ENCODE results near the gene USB1. TPM values are rescaled to one million over a fixed set of nuclear protein-coding genes. Genes with fewer than 3 reads are reported as not detected.

USB1 gene
- polyA plus RNA-seq, 2 of the 4 experiments (the other 2 are of a cell fraction), result 88.8 to 143 TPM

- no peak overlapping the region for H3K4me2 ChIP-seq
- ChIA-PET CTCF (interaction anchor here (0.6 to 1.7 kb wide), 7 partner anchors 9 to 62 kb away, joined by 3 to 5 read pairs (median 3); no protein-coding TSS in a partner anchor), POLR2A (no interaction called here)
- no peak for DNase-seq (ENCODE audit: low read depth in 1 of 2, low spot score in 1 of 2)
- H3K4me3 ChIP-seq, result no peak overlapping the region
- H3K4me1 ChIP-seq, result peaks cover 15% of the 10 kb centered on the region; the same call in 2 of the 3 replicates
- no peak for FAIRE-seq
- no peaks in the 10 kb centered on the region for H3K9me3 ChIP-seq
- H3K27ac ChIP-seq, result no peak overlapping the region
- TF ChIP-seq HOXB13 (CRISPR knock-in tag; IDR thresholded peaks at IDR 0.05; ENCODE audit: low read depth), result no peak
- no peak for TF ChIP-seq ZSCAN20 (CRISPR knock-in tag; IDR thresholded peaks at IDR 0.05)
- TF ChIP-seq GATA3 (IDR thresholded peaks at IDR 0.05; ENCODE audit: borderline replicate concordance), result no peak
- no peak for TF ChIP-seq CTCF (IDR thresholded peaks at IDR 0.05)
- no peak for TF ChIP-seq FOXS1 (CRISPR knock-in tag; IDR thresholded peaks at IDR 0.05)
- TF ChIP-seq JUNB (IDR thresholded peaks at IDR 0.05), result no peak
- TF ChIP-seq REST (IDR thresholded peaks at IDR 0.05), result no peak
- no peak for TF ChIP-seq MAFK (IDR thresholded peaks at IDR 0.05; ENCODE audit: partially characterized antibody)
- TF ChIP-seq RFX5 (IDR thresholded peaks at IDR 0.05), result no peak
- no peak for TF ChIP-seq CEBPB (IDR thresholded peaks at IDR 0.05)
- no peak for TF ChIP-seq KDM5A (IDR thresholded peaks at IDR 0.05)
- TF ChIP-seq SMC3 (IDR thresholded peaks at IDR 0.05), result no peak
- TF ChIP-seq SREBF2 (IDR thresholded peaks at IDR 0.05), result no peak
- TF ChIP-seq KDM1A (IDR thresholded peaks at IDR 0.05; ENCODE audit: low read depth), result no peak
- TF ChIP-seq BCL3 (IDR thresholded peaks at IDR 0.05), result no peak
- no peak for TF ChIP-seq MAZ (IDR thresholded peaks at IDR 0.05; ENCODE audit: borderline replicate concordance, low read depth, low read length)
- no peak for TF ChIP-seq ESRRA (IDR thresholded peaks at IDR 0.05; ENCODE audit: borderline replicate concordance, low read length)
- ATAC-seq, result no peak
- 50% methylated on average over 4 of the region's 5 CpGs for WGBS (ENCODE audit: missing lambda C conversion rate)
These were observed 39.2 kb upstream of the USB1 start for GRCh38 chr16:57962046-57962445.

- WGBS (ENCODE audit: missing lambda C conversion rate), result 53% methylated on average over 7 of the region's 9 CpGs
- no peak overlapping the region for H3K27ac ChIP-seq
- CTCF ChIA-PET, result interaction anchor here (0.6 to 1.7 kb wide), 3 partner anchors 13 to 63 kb away, joined by 3 to 5 read pairs (median 3); no protein-coding TSS in a partner anchor
- FAIRE-seq (no peak), DNase-seq (ENCODE audit: low read depth in 1 of 2, low spot score in 1 of 2) (no peak), ATAC-seq (no peak)
- no peaks in the 10 kb centered on the region for H3K9me3 ChIP-seq
- peaks cover 15% of the 10 kb centered on the region; the same call in 2 of the 3 replicates for H3K4me1 ChIP-seq
- no peak for TF ChIP-seq USF2 (IDR thresholded peaks at IDR 0.05)
- TF ChIP-seq RAD21 (conservative IDR thresholded peaks at IDR 0.05 in 1 of 2, IDR thresholded peaks at IDR 0.05 in 1 of 2), result no peak
- no peak for TF ChIP-seq RFX5 (IDR thresholded peaks at IDR 0.05)
- no peak for TF ChIP-seq RCOR1 (IDR thresholded peaks at IDR 0.05; ENCODE audit: low read depth, low read length)
- TF ChIP-seq GATA3 (IDR thresholded peaks at IDR 0.05; ENCODE audit: borderline replicate concordance), result no peak
- TF ChIP-seq EP300 (IDR thresholded peaks at IDR 0.05), result no peak
- no peak for TF ChIP-seq HOXB5 (CRISPR knock-in tag; IDR thresholded peaks at IDR 0.05)
- no peak for TF ChIP-seq MAZ (IDR thresholded peaks at IDR 0.05; ENCODE audit: borderline replicate concordance, low read depth, low read length)
- TF ChIP-seq POLR2A (IDR thresholded peaks at IDR 0.05; ENCODE audit: low read length), result no peak
- no peak for TF ChIP-seq BHLHE40 (IDR thresholded peaks at IDR 0.05; ENCODE audit: low read depth, low read length)
- no peak for TF ChIP-seq ESRRA (IDR thresholded peaks at IDR 0.05; ENCODE audit: borderline replicate concordance, low read length)
- TF ChIP-seq HOXB13 (CRISPR knock-in tag; IDR thresholded peaks at IDR 0.05; ENCODE audit: low read depth), result no peak
- no peak for TF ChIP-seq HOXA7 (CRISPR knock-in tag; IDR thresholded peaks at IDR 0.05)
- no peak for TF ChIP-seq KDM1A (IDR thresholded peaks at IDR 0.05; ENCODE audit: low read depth)
- TF ChIP-seq ZC3H11A (IDR thresholded peaks at IDR 0.05), result no peak
- TF ChIP-seq ELK1 (IDR thresholded peaks at IDR 0.05; ENCODE audit: low read depth, low read length), result no peak
- TF ChIP-seq FOSB (CRISPR knock-in tag; IDR thresholded peaks at IDR 0.05), result no peak
- POLR2A ChIA-PET, result no interaction called here
- no peak overlapping the region for H3K4me2 ChIP-seq
- H3K4me3 ChIP-seq, result no peak overlapping the region
These were observed 38.5 kb upstream of the USB1 start for GRCh38 chr16:57962756-57963155.
